Activated CD8-positive, alpha-beta memory T cell treated with anti-CD3 and anti-CD28 coated beads for 48 hours (primary cell): ENCODE data around the gene TMEM255B.

ENCODE experiments used
- DNase-seq, 3 experiments: peaks; one replicate each; pipeline ENCODE4 v3.0.0-alpha.2; 2020; ENCODE audit warnings: low read depth in 2 of 3, low spot score in 2 of 3

The TMEM255B gene

DNA sequence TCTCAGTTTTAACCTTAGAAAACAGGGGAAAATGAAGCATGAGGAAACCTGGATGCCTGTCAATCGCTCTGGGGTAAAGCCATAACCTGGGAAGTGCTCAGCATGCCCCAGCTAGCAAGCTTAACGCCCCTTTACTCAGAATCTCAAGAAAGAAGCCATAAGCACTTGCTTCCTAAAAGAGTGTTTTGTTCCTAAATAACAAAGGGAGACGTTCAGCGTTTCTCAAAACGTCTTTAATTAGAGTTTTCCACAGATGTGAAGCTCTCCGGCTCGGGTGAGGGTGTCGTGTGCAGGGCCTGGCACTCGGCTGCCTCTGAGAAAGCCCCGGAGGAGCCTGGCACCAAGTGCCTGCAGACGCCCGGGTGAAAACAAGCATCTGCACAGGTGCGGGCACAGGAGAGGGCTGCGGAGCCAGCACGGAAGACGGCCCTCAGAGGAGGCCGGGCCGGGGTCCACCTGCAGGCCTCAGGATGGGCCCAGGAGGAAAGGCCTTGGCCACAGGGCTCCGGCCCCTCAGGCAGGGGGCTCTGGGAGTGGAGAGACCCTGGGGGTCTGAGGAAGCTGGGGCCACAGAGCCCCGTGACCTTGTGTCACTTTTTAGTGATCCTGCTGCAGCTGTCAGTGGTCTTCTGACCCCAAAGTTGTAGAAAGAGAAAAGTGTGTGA, 98.6 kb downstream of the TMEM255B start:
- no peak for DNase-seq

DNA sequence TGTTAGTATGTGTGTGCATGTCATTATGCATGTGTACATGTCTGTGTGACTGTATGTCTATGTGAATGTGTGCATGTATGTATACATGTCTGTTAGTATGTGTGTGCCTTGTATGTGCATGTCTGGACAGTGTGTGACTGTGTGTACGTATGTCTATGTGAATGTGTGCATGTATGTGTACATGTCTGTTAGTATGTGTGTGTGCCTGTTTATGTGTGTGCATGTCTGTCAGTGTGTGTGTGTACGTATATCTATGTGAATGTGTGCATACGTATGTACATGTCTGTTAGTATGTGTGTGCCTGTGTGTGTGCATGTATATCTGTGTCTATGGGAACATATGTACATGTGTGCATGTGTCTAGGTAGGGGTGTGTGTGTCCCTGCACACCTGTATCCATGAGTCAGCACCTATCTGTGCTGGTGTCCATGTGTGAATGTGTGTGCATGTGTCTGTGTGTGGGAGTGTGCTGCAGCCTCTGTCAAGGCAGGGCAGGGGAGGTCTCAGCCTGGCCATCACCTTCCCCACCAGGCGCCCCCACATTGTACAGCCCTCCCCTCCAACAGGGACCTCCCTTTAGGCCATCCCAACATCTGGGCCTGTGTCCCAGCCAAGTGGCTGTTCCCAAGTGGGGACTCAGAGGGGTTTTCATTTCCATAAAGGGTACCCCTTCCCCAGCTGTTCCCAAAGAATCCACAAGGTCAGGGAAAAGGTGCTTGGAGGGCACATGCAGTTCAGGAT, 100.5 kb downstream of the TMEM255B start:
- DNase-seq = no peak

DNA sequence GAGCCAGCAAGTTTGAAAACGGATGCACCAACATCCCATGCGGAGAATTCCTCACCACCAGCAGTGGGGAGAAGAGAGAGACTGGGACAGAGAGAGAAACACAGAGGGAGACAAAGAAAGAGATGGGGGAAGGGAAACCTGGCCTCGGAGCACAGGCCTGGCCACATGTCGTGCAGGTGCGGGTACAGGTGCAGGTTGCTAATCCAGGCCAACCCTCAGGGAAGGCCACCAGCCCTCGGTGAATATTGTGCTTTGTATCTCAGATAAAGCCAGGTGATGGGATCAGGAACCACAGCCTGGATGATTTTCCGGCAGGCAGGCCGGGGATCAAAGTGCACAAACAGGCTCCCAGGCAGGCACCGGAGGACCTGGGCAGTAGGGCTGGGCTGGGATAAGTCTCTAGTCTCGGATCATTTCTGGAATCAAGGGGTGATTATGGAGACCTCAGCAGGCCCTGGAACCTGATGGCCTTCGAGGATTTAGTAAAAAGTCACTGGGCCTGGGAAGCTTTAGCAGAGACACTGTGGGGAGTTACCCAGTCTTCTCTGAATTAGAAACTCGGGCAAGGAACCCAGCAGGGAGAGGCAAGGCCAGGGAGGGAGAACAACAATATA, 101.1 kb downstream of the TMEM255B start:
- no peak for DNase-seq

DNA sequence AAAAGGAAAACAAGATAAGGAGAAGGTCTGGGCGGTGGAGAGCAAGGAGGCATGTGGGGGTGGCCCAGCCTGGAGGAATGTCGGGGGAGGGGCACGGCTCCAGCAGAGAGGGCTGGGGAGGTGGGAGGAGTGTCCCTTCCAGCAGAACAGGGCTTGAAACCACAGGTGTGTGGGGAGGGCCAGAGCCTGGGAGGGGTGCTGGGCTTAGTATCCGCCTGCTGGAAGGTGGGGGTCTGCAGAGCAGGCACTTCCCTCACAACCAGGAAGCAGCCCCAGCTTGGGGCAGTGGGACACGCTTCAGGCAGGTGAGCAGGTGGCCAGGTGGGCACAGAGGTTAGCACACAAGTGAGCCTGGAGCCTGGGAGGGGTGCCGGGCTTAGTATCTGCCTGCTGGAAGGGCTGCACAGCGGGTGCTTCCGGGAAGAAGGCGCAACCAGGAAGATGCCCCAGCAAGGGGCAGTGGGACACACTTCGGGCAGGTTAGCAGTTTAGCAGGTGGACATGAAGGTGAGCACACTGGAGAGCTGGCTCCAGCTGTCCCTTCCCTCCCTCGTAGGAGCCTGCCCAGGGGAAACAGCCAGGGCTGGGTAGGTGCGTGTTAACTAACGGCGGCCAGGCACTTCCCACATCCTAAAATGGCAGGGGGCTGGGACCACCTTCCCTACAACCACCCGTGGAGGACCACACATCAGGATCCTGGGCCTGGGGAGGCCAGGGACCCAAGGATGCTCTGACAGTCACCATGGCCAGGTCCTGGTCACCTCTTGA, 101.8 kb downstream of the TMEM255B start:
- no peak for DNase-seq

DNA sequence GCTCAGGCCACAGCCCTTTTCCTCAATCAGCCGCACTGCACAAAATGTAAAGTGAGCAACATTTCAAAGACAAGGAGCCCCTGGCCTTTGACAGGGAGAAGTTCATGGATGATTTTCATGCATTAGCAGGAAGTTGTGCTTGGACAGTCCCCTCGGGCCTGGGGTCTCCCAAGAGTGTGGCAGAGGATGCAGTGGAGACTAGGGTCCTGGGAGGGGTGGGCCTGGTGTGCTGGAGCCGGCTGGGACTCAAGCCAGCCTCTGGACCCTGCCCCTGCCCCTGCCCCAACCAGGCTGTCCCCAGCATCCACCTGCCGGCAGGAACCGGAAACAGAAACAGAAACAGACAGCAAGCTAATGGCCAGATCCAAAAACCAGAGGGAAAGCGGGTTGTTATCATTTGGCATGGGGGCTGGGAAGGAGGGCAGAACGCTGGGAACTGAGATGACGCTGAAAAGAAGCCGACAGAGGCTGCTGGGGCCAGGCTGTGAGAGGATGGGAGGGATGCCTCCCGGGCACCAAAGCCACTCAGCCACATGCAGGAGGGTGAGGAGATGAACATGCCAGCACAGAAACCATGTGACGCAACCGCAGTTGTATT, 102.5 kb downstream of the TMEM255B start:
- DNase-seq = no peak

DNA sequence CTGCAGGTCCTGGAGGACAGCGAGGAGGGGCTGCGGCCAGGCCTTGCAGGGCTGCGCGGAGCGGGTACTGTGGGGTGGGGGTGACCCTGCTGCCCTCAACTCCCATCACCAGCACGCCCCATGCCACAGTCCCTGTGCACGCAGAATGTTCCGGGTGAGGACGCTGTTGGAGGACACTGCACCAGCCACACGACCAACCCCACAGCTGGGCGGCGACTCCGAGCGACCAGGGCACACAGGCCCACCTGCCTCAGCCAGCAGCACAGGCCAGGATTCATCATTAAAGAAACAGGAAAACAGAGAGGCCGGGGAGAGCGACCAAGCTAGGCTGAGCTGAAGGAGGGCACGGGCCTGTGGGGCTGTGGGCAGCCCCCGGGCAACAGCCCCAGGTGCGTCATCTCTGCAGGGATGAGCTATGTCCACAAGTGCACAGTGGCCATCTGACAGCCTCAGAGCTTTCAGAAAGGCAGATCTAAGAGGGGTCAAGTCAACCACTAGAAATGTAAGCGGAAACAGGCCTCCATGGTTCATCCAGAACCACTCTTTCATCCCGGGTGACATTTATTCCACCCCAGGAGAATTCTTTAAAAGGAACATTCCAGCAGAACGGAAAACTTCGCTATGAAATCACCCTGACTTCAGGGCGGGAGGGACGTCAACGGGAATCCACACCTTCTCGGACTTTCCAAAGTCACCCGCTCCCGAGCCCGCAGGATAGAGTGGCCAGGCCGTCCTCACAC, 103.3 kb downstream of the TMEM255B start:
- no peak for DNase-seq

DNA sequence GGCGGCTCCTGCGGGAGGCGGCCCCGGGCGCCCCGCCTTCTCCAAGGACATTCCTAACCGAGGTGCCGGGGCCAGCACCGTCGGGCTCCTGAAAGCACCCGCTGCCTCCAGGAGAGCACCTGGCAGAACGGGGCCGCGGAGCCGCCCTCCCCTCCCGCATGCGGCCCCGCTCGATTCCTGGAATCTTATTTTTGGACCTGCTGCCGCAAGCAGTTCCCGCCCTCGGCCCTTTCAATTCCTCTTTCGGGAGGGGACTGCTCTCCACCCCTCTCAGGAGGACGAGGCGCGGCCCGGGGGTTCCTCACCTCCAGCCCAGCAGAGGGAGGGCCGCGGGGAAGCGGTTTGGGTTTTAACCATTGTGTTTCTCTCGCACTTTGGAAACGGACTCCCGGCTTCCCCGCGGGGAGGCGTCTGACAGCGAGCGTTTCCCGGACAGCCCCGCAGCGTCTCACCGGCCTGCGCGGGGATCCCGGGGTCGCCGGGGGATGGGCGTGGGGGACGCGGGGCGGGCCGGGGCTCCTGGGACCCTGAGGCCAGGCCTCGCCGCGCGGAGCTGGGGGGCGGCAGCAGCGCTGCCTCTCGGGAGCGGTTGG, 104.0 kb downstream of the TMEM255B start:
- no peak for DNase-seq

DNA sequence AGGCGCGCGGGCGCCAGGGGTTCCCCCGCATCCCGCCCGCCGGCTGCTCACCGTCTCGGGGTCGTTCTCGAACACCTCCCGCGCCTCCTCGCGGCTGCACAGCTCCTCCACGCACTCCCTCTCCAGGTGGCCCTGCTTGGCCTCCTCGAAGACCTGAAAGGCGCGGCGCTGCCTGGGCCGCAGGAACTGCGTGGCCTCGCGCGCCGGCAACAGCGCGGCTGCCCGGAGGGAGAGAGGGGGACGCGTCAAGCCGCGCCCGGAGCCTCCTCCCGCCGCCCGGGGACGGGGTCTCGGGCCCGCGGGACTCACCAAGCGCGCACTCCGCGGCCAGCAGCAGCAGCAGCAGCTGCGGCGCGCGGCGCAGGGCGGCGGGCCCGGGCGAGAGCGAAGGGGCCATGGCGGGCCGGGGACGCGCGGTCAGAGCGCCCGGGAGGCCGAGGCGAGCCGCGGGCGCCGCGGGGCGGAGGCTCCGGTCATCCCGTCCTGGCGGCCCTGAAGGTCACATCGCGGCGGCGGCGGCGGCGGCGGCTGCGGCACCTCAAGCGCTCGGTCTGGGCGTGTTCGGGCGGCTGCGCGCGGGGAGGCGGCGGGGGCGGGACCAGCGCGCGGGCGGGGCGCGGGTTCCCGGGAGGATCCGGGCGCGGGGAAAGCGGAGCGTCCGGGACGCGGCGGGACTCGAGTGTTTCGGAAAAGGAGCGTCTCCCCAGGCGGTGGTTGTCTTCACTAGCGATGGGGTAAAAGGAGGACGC, 104.7 kb downstream of the TMEM255B start, which contains the start of gene GAS6:
TSS of gene GAS6 (minus strand) at position 553 of the 749 bp plus-strand sequence. CDS start at position 397, 156 bp downstream.
- no peak for DNase-seq

DNA sequence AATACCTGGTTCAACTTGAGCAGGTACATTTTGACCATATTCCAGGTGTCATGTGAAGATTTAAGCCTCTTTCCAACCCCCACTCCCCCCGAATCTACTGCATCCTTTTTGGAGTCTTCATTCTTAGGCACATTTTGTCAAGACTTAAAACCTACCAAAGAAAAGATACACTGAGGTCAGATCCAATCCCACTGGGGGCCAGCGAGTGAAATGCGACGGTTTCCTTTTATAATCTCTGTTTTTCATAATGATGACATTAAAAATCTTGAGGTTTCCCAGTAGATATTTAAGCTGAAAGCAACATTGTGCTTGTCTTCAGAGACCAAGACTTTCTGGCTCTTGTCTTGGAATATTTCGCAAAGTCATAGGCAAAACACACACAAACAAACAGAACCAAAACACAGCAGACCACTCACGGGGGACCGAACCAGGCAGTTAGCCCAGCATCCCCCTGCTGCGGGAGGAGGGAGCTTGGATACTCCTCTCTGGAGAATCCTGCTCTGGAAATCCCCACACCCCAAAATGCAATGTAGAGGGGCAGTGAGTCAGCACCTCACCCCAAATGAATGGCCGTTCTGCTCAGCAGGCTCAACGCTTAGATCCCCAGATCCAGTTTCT, 105.4 kb downstream of the TMEM255B start:
- no peak for DNase-seq

DNA sequence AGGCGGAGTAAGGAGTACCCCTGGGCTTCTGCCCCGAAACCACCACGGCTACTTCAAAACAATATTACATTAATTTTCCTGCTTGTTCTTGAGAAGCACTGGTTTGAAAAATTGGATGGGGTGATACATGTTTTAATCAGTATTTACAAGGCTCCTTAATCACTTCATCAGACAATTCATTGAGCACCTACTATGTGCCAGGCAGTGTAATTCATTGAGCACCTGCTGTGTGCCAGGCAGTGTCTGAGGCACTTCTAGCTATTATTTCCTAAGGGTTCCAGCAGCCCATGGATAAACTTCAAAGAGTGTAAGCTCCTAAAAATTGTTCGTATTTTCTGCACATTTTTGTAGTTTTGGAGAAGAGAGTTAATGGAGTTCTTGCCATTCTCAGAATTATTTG, 106.4 kb downstream of the TMEM255B start:
- DNase-seq = no peak
